Fibroblast of skin of back (primary cell): ENCODE results near the gene FTO.

Experiments used
- DNase-seq: peaks from one replicate; pipeline ENCODE4 v3.0.0-alpha.2; 2013

Gene FTO

DNA sequence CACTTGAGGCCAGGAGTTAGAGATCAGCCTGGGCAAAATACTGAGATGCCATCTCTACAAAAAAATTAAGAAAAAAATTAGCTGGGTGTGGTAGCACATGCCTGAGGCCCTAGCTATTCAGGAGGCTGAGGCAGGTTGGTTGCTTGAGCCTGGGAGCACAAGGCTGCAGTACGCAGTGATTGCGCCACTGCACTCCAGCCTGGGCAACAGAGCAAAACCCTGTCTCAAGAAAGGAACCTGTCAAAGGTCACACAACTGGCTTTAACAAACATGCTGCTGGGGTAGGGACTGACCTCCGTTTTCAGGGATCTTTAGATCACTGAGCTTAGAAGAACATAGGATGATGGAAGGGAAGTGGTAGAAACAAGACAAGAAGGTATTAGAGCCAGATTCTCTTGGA is 487.6 kb downstream of the FTO start:
- no peak for DNase-seq

DNA sequence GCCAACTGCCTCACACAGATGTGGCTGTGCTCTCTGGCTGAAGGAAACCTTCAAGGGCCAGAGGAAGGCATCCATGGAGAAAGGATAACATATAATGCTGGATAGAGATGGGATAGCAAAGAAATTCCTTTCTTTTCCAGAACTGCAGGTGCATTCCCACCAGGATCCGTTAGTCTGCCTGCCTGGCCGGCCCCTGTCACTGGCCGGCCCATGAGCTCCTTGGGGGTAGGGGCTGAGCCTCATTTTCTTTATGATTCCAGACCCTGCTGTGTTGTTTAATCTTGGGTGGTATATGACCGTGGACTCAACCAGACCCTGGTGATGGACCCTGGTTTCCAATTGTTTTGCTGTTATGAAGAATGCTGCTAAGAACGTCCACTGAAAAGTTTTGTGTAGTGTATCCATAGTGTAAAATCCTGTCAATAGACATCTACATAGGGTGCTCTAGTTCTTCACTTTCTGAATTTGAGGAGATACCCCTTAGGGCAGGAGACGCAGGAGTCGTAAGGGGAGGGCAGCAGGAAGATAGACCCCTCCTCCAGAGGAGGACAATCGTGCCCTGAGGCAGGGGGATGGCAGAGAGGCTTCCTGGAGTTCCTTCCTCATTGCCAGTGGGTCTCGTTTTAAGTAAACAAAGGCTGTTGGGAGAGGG is 489.2 kb downstream of the FTO start:
- DNase-seq: no peak

DNA sequence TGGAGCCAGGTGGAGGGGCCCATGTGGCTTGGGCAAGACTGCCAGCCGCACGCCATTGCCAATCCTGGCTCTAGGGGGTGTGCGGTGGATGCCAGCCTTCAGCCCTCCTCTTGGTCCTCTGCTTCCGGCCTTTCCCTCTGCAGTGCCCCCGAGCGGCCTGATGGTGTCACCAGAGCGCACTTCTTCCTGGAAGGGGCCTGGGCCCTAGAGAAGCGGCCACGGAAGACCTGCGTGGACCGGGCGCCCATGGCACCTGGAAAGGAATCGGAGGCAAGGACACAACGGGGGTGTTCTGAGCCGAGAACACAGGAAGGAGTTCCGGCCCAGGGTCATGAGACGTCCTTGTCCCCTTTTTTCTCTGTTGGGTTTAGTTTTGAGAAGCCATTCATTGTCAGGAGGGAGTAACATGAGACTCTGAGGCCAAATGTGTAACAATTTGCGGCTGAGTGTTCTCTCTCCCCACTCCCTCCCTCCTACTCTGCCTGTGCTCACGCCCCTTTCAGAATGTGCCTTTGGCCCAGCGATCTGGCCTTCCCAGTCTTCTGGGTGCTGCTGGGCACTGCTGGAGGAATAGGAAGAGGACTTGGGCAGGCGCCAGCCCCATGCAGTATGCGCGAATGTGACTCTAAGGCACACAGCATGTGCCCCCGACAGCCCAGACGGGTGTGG is 489.8 kb downstream of the FTO start:
- DNase-seq: peak; percentile 65

DNA sequence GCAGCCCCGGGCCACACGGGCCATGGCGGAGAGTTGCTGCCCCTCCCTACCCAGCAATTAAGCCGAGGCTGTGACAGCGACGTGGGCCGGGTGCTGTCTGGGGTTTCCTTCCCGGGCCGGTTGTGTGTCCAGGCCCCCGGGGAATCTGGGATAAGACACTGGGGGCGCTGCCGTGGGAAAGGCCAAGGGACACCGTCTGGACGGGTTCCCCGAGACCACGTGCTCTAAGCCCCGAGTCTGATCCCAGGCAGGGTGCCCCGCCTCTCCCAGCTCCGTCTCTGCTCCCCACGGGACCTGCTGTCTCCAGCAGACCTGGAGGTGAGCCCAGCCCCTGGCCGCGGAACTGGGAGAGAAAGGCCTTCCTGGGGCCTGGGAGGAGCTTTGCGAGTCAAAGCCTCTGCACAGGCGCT is 490.4 kb downstream of the FTO start:
- DNase-seq: no peak

DNA sequence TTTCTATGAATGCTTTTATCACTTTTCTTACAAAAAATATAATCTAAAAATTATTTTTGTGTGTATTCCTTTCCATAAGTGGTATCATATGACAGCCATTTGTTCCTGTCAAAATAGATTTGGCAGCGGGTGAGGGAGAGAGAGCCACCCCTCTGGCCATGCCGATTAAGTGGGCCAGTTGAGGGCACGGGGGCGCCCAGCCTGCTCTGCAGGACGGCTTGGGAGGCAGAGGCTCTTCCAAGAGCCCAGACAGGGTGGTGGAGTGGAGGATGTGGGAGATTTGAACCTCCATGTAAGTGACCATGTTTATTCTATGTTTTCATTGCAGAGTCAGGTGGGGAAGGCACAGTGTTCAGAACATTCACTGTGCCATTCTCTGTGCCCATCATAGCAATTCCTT is 493.8 kb downstream of the FTO start:
- DNase-seq: no peak

DNA sequence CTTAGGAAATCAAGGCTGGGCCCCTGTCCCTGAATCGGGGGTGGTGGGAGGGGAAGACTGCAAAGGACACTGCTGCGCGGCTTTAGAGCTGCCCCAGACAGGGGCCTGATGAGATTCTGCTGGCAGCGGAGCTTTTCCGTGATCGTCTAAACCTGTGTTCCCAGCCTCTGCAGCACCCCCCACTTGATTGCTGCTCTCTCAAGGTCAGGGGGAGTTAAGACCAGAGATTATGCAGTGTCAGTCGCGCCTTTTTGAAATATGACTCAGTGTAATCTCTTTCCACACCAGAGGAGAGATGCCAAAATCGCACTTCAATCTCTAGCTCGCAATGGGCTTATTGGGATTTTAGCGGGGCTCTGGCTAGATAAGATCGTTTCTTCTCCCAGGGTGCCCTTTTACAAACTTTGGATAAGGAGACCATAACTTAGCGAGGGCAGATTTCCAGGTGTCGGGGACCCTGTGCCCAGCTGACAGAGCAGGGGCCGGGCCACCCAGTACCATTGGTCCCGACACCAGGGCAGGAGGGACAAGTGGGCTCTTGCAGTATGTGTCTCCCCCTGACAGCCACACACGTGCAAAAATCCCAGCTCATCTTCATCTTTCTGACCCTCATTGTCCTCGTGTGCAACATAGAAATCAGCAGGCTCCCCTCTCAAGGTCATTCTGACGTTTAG is 495.7 kb downstream of the FTO start:
- no peak for DNase-seq

DNA sequence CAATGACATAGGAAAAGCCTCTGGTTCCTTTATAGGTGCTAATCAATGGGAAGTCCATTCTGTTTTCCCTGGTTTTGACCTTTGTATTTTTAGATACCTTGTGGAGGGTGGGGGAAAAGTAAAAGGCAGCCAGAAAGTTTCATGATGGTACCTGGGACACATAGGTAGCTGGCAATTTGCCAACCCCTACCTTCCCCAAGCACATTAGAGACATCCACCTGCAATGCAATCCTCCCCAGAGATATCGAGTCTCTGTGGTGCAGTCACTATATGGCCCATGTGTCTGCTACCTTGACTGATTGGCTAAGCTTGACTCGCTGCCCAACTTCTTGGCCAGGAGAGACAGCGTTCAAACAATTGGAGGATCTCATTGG is 496.2 kb downstream of the FTO start:
- no peak for DNase-seq

DNA sequence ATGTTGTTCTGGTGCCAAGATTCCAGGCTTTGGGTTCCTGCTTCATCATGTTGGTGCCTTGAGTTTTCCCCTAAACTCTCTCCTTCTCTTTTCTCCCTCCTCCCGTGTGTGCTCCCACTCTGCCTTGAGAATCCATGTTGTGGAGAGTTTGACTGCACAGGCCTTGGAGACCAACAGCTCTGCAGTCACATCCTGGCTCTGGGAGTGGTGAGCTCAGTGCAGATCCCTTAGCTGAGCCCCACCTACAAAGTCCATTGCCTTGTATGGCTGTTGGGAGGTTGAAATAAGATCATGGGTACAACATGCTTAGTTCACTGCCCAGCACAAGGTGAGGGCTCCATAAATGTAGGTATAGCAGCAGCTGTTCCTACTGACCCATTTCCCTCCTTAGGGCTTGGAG is 496.8 kb downstream of the FTO start:
- DNase-seq: no peak

DNA sequence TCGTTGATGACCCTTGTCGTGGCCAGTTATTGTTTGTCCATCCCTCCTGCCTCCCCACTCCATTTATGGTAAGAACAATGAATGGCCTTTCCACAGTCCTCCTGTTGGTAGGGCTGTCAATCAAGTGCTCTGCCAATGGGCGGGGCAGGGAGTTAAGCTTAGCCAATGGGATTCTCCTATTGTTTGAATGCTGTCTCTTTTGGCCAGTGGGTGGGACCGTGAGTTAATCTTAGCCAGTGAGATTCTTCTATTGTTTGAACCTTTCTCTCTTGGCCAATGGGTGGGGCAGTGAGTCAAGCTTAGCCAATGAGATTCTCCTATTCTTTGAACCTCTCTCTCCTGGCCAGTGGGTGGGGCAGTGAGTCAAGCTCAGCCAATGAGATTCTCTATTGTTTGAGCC is 497.2 kb downstream of the FTO start:
- DNase-seq: no peak
